ENCODE results near the gene PGS1.

DNA sequence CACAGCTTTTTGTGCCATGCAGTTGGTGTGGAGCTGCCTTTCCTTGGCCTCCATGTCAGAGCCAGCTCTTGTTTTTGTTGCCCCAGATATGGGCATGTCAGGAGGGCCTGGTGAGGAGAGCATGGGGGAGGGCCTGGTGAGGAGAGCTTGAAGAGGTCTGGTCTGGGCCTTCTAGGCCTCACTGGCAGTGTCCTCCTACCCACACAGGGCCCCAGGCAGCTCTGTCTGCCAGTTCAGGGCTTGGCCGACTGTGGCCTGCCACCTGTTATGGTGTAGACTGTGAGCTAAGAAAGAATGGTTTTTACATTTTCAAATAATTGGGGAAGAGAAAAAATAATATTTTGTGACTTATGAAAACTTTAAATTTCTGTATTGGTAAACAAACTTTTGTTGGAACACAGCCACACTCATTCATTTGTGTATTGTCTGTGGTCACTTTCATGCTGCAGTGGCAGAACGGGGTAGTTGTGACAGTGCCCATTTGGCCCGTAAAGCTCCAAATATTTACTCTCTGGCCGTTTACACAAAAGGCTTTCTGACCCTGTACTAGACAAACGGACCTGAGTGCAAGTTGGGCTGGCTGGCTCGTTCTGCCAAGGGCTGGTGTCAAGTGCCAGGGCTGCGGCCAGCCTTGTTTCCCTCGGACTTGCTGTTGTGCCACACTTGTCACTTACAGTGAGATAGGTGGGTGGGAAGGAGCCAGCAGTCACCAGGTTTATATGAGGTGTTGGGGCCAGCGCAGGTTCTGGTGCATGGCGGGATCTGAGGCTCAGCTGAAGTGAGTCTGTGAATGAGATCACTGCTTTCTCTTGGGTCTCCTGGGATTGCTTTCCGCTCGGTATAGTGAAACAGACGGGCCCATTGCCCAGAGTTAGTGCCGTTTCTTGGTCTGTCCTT, 18.2 kb downstream of the PGS1 start:
- TF ChIP-seq CTCF (conservative IDR thresholded peaks at IDR 0.05 in 1 of 2, IDR thresholded peaks at IDR 0.05 in 1 of 2; ENCODE audit: extremely low read depth in 1 of 2, insufficient read depth in 1 of 2, low read depth in 1 of 2, low read length in 2 of 2) = no peak
- no peak for TF ChIP-seq EZH2 (IDR thresholded peaks at IDR 0.05; ENCODE audit: borderline replicate concordance, low read length)
